NCI-H1105 (cell line): ENCODE data around the gene USP22.
"Not testable (repeated sequence)": the region's sequence is repeated elsewhere in the genome, so short reads cannot be mapped to it uniquely, and the experiment has no call there.

Experiments used
- DNase-seq: peaks from one replicate; lab custom pipeline; 2025; lab: John Stamatoyannopoulos, UW

The USP22 gene

DNA sequence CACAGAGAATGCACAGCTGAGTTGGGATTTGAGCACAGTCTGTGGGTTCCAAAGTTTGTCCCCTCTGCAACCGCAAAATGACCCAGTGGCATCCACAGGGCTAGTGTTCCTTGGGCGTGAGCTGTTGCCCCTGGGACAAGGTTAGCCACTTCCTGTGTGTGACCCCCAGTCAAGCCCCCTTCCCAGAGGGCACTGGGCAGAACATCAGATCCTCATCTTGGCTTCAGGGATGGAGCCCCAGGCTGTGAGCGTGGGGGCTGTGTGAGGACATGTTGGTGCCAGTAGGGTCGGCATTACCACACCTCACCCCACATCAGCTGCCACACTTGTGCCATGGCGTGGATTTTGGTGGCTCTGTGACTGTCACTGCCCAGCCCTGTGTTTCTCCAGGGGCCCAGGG, 55.3 kb downstream of the USP22 start:
- DNase-seq: no peak

DNA sequence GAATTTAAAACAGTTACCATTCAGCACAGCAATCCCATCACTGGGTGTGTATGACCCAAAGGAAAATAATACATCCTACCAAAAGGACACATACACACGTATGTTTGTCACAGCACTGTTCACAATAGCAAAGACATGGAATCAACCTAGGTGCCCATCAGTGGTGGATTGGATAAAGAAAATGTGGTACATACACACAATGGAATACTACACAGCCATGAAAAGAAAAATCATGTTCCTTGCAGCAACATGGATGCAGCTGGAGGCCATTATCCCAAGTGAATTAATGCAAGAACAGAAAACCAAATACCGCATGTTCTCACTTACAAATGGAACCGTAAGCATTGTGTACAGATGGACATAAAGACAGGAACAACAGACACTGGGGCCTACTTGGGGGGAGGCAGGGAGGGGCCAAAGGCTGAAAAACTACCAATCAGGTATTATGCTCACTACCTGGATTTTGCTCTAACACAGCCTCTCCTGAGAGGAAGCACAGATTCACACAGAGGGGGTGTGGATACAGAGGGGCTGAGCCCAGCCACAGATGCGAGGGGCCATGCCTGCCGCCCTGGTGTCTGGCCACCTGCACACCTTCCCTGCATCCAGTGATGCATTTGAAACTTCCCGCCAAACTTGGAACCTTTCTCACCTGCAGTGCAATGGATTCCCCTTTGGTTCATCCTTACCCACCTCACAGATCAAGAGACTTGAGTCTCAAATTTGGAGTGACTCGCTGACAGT, 55.9 kb downstream of the USP22 start:
- no peak for DNase-seq

DNA sequence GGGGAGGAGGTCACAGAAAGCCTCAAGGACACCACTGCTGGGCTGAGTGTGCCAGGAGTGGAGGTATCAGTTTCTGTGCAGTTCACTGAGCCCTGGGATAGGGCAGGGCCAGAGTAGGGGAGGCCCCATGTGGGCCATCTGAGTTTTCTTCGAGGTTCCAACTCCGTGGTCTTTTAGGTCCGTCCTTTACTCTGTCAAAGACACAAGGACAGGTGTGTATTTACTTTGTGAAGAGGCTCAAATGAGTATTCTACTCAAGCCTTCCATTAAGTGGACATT, 59.5 kb downstream of the USP22 start:
- no peak for DNase-seq

DNA sequence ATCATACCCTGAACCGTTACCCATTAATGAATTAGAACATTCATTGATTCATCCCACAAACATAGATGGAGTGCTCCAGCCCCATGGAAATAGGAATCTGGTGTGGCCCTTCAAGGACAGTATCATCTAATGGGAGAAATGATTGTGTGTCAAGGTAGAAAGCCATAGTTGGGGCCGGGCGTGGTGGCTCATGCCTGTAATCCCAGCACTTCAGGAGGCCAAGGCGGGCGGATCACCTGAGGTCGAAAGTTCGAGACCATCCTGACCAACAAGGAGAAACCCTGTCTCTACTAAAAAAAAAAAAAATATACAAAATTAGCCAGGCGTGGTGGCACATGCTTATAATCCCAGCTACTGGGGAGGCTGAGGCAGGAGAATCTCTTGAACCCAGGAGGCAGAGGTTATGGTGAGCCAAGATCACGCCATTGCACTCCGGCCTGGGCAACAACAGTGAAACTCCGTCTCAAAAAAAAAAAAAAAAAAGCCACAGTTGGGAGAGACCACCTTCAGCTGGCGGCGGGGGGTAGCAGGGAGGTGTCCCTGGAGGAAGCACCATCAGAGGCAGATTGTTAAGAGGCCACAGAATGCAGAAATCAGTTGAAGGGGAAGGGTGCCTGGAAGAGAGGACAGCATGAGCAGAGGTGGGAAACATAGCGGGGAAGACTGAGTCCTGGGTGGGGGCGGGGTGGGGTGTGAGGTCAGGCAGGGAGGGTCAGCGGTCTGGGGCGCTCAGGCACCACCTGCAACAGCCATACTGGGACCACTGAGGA, 60.0 kb downstream of the USP22 start:
- DNase-seq: no peak

DNA sequence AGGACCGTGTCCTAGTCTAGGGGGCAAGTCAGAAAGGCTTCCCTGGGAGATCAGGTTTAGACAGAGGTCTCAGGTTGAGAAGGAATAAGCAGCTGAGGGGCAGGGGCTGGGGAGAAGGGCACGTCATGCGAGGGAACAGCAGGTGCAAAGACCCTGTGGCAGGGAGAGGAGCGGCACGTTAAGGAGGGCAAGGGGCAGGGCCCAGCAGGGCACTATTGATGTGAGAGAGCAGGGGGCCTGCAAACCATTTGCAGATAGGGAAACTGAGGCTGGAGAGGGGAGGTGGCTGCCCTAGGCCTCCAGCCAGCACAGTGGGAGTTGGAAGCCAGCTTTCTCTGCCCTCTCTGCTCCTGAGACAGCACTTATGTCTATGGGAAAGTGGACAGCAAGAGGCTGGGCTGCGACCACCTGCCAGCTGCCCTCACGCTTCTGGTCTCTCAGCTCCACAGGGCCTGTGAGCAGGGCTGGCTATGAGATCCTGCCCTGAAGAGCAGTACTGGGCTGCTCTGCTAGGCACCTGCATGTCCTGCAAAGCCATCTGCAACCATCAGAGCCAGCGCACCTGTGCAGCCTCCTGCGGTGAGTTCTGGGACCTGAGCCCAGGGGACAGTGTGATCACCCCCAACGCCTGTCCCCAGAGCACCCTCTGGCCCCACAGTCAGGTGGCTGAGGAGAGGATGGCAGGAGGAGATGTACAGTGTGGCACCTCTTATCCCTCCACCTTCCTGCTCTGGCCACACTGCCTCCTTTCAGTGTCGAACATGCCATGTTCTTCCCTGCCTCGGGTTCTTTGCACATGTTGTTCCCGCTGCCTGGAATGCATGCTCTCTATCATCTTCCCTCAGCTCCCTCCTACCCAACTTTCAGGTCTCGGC, 61.5 kb downstream of the USP22 start:
- DNase-seq: no peak

DNA sequence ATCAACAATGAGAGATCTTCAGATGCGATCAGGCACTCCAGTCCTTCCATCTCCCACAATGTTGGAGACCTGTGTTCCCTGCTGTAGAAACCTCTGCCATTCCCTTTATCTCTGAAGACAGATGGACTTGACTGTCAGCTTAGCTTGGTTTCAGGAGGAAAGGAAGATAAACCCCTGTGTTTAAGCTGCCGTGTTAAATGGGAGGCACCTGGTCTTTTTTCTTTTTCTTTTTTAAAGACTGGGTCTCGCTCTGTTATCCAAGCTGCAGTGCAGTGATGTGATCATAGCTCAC, 63.1 kb downstream of the USP22 start:
- DNase-seq: no peak

DNA sequence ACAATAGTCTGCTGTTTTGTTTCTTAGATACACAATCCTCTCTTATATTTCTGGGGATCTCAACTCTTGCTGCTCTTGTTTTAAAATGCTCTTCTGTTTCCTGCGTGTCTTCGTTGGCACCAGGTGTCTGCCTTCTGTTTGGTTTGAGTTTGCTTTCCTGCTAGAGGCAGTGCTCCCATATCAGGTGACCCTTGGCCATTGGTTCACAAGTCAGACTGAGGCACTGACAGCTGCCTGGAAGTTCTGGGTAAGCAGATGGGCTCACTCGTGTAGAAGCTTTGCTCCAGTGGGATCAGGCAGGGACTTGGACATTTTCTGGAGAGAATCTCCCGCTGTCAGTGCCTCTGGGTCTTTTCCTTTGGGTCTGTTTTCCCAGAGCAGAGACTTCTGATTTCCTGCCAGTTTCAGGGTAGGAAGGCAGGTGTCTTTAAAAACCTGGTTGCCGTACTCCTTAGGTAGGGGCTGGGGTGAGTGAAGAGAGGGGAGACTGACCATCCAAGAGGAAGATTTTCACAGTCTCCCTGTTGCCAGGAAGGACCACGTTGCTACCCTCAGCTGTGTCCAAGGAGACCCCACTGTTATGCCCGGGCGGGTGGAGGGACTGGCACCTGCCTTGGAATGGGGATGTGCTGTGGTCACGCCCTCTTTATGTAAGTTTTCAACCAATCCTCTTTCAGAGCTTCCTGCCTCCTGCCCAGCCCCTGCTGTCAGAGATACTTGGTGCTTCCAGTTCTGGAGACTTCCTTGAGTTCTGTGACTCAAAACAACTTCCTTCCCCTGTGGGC, 63.6 kb downstream of the USP22 start:
- DNase-seq: not testable (repeated sequence)

DNA sequence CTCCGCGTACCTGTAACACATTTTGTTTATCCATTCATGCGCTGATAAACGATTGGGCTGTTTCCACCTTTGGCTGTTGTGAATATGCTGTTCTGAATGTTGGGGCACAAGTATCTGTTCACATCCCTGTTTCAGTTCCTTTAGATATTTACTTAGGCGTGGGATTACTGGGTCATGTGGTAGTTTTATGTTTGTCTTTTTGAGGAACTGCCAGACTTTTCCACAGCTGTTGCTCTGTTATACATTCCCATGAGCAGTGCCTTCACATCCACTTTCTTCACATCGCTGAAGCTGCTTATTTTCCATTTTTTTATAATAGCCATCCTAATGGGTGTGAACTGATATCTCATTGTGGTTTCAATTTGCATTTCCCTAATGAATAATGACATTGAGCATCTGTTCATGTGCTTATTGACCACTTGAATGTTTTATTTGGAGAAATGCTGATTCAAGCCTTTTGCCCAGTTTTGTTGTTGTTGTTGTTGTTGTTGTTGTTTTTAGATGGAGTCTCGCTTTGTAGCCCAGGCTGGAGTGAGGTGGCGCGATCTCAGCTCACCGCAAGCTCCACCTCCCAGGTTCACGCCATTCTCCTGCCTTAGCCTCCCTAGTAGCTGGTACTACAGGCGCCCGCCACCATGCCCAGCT, 65.1 kb downstream of the USP22 start:
- DNase-seq: not testable (repeated sequence)

DNA sequence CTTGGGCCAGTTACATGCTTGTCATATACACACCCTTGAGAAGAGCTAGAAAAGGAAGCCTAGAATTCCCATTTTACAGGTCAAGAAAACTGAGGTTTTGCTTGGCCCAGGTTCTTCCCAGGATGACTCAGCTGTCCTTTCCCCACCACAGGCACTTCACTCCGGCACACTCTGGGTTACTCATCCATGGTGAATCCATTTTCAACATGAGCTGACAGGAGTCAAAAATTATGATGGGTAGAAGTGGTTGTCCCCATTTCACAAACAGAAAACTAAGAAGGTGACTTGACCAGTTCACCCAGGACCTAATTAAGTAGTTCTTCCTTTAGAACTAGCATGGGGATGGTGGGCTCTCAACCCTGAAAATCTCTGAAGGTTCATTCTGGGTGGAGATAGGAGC, 67.2 kb downstream of the USP22 start:
- no peak for DNase-seq

DNA sequence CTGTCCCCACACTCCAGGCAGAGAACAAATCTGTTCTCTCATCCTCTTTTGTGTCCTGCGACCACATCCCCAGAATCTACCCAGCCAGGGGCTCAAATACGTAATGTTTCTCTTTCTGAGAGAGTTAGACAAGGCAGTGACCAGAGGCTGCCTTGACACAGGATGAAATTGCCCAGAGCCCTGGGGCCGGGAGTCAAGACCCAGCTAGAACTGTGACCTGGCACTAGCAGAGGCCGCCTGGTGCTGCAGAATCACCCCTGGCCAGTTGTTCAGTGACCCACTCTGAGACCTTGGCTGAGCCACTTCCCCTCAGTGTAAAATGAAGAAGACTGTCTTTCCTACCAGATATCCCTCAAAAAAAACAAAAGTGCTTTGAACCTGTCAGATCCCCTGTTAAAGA, 72.5 kb downstream of the USP22 start:
- no peak for DNase-seq

DNA sequence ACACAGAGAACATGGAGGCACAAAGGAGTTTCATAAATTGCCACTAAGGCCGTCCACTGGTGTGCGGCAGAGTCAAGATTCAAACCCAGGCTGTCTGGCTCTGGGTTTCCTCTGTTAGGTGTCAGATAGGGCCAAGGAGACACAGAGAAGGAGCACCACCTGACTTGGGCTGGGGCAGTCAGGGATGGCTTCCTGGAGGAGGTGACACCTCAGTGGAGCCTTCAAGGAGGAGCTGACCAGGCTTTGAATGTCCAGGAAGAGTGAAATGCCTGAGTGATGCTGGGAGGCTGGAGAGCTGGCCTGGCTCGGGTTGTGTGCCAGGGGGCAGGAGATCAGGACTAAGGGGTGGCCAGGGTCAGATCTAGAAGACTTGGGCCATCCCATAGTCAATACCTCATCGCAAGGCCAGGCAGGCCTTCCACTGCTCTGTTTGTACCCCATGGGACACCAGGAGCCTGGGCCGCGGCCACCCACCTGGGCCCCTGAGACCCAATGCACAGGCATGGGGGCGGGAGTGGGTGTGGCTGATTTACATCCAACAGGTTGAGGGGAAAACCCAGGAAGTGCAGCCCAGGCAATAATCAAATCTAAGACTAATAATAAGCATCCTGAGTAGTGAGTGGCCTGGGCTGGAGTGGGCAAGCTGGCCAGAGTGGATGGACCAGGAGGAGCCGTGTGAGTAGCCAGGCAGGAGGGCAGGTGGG, 73.7 kb downstream of the USP22 start:
- no peak for DNase-seq

DNA sequence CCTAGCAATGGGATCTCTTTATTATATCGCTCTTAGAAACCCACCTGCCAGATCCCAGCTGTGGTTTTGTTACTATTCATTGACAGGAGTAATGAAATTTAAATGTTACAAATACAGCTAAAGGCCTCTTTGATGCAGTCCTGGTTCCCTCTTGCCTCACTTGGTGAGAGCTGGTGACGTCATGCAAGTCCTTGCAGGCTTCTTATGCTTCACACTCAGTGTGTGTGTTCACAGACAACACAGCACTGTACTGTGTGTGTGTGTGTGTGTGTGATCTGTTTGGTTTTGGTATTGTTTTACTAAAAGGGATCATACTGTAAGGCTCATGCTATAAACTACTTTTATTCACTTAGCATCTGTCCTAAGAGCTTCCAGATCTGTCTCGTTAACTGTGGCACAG, 75.0 kb downstream of the USP22 start:
- DNase-seq: no peak

DNA sequence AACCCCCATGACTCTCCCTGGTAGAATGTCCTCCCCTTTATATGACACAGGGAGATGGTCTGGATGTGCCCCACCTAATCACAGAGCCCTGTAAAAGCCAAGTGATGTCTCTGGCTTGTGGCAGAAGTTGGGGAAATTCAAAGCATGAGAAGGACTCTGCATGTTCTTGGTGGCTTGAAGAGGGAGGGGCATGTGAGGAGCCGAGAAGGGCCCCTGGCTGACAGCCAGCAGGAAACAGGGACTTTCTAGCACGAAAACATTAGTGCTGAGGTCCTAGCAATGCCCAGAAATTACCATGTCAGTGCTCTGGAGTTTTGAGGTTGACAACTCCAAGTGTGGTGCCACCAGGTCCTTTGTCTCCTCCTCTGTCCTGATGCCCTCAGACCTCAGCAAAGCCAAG, 75.9 kb downstream of the USP22 start:
- DNase-seq: no peak

DNA sequence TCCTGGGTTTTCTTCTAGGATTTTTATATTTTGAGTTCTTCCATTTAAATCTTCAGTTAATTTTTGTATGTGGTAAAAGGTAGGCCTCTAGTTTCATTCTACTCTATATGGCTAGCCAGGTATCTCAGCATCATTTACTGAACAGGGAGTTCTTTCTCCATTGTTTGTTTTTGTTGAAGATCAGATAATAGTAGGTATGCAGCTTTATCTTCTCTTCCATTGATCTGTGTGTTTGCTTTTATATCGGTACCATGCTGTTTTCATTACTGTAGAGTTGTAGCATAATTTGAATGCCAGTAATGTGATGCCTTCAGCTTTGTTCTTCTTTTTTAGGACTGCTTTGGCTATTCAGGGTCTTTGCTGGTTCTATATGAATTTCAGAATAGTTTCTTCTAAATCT, 77.3 kb downstream of the USP22 start:
- DNase-seq: no peak

DNA sequence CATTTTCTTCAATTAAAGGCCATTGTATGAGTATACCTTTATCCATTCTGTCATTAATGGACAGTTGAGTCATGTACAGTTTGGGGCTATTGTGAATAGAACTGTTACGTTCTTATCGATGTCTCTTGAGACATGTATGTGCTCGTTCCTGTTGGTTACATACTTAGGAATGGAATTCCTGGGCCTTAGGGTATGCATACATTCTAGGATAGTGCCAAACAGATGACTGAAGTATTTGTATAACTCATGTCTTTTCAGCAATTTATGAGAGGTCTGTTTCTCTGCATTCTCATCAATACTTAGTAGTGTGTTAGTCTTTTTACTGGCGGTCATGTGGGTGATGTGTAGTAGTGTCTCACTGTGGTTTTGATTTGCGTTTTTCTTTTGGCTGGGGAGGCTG, 81.2 kb downstream of the USP22 start:
- DNase-seq: no peak

DNA sequence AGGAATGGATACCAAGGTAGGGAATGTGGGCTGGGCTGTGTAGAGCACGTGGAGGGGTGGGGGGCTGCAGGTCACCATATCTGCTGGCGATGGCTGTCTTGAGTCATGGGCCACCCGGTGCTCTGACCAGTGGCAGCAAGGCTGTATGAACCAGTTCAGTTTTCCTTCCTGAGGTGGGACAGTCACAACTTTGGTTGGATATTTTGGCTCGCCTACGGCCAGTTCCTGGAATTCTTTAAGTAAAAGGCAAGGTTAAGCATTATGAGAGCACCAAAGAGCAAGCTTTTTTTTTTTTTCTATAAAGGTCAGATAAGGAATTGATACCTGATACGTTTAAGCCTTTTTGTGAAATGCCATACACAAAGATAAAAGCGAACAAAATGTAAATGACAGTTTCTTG, 81.9 kb downstream of the USP22 start:
- no peak for DNase-seq

DNA sequence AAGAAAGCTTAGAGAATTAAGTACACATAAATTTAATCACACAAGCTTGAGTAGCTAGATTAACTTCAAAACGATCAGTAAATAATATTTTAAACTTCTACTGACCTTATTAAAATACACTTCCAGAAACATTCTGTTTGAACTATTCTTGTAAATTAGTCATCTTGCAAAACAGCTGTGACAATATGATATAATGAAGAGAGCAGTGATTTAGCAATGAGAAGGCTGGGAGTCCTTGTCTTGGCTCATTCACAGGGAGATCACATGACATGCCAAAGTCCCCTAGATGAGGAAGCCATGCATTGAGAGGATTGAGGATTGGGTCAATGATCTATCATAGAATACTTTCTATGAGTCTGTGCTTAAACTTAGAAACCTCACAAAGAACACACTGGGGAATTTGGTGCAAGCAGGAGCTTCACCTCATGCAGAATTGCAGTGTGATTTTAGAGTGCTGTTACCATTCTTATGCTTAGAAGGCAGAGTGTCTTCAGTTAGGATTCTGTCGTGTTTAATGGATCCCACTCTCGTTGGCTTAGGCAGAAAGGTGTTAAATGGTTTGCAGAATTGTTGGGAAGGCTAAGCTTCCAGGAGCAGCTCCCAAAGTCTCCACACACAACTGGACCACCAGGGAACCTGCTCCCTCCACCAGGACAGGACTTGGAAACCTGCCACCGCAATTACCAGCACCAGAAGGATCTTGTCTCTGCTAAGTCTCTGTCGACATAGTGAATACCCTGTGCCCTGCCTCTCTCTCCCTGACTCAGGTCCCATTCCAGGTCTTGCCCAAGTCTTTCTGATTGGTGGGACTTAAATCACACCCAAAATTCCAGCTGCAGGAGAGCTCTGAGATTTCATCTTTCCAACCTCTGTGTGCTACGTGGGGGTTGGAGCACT, 87.1 kb downstream of the USP22 start:
- DNase-seq: no peak

DNA sequence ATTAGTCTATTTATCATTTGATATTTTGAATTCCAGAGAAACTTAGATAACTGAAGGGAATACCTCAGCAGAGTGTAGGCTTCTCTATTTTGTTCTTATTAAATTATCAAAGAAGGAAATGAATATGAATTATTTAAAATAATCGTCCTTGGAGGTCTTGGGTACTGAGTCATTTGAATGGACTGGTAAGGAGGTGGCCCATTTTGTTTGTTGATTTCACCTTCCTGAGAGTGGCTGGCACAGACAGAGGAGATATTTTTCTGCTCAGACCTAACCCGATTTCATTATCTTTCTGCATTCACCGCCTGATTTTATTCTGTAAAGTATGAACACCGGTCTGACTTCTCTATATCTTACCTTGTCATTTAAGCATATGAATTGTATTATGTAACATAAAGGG, 88.0 kb downstream of the USP22 start:
- no peak for DNase-seq

DNA sequence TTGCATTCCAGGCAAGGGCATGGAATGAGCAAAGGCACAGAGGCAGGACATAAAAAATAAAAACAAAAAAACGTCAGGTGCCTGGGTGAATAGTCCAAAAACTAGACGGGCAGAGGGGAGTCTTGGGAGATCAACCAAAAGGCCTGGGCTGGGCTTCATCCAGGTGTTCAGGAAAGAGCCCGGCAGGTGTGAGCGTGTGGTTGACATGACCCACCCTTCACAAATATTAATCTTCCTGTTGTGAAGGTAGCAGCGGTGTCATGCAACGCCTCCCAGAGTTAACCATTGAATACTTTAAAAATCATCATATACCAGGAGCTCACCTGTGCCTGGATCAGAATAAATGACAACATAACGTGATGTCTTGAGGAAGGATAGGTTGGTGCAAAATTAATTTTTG, 90.6 kb downstream of the USP22 start:
- DNase-seq: no peak
